Measurements from ENCODE around the gene F12. TPM values are rescaled to one million over a fixed set of nuclear protein-coding genes. Genes with fewer than 3 reads are reported as not detected.
"Not testable (repeated sequence)": the region's sequence is repeated elsewhere in the genome, so short reads cannot be mapped to it uniquely, and the experiment has no call there.

The F12 gene
- total RNA-seq, 2 experiments from 2014 or later: 3.2 to 5.4 TPM

DNA sequence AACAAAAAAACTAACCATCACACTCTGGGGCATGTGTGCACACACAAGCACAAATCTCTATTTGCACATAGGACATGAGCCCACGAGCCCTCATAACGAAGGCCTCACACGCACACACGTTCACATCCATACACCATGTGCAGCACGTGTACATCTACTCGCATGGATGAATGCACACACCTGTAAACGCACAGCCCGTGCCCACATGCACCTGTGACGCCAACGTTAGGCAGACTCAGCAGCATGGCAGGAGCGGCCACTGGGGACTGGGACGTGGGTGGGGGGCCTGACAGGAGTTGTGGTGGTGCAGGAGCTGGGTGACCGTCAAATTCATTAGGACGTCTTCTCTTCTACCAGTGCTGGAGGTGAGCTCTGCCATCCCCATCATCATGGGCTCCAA lies 22.0 kb downstream of the F12 start:
- Mint-ChIP-seq H3K9me3 (no peaks in the 10 kb centered on the region), H3K27me3 (ENCODE audit: low read depth) (no peaks in the 10 kb centered on the region), H3K27ac (no peak overlapping the region), H3K36me3 (ENCODE audit: low read depth) (no peaks in the 10 kb centered on the region), H3K4me1 (ENCODE audit: low read depth) (peaks cover 41% of the 10 kb centered on the region), H3K4me3 (no peak overlapping the region)
- CTCF ChIA-PET: interaction anchor here (1.6 to 4.1 kb wide), 3 partner anchors 9 to 19 kb away, joined by 6 to 25 read pairs (median 6); no protein-coding TSS in a partner anchor
- DNase-seq: no peak
- intact Hi-C loops (cut with micrococcal nuclease): loop anchor here (5.0 kb wide), 1 partner anchor 35 kb away; the partner anchor contains the start of gene LMAN2

DNA sequence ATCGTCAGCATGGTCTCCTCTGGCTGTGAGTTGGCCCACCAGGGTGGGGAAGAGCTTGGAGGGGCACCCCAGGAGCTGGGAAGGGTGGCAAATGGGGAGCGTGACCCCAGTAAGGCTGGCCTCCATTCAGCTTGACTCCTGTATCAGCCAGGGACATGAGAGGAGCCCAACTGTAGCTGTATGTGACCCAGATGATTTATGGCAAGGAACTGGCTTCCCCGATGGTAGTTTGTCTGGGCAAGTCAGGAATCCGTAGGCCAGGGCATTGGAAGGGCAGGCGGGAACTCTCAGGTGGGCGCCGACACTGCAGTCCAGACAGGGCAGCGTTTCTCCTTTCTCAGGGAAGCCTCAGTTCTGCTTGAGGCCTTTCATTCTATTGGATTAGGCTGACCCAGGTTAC lies 22.8 kb downstream of the F12 start:
- no peak for DNase-seq
- no peak overlapping the region for H3K27ac Mint-ChIP-seq
- no peaks in the 10 kb centered on the region for H3K9me3 Mint-ChIP-seq
- peaks cover 48% of the 10 kb centered on the region for H3K4me1 Mint-ChIP-seq (ENCODE audit: low read depth)
- H3K4me3 Mint-ChIP-seq: no peak overlapping the region
- CTCF ChIA-PET: interaction anchor here (1.6 kb wide), 2 partner anchors 14 to 18 kb away, joined by 6 read pairs; no protein-coding TSS in a partner anchor
- H3K36me3 Mint-ChIP-seq (ENCODE audit: low read depth): no peaks in the 10 kb centered on the region
- no peaks in the 10 kb centered on the region for H3K27me3 Mint-ChIP-seq (ENCODE audit: low read depth)
- intact Hi-C loops (cut with micrococcal nuclease): loop anchor here (5.0 kb wide), 1 partner anchor 34 kb away; the partner anchor contains the start of gene LMAN2

DNA sequence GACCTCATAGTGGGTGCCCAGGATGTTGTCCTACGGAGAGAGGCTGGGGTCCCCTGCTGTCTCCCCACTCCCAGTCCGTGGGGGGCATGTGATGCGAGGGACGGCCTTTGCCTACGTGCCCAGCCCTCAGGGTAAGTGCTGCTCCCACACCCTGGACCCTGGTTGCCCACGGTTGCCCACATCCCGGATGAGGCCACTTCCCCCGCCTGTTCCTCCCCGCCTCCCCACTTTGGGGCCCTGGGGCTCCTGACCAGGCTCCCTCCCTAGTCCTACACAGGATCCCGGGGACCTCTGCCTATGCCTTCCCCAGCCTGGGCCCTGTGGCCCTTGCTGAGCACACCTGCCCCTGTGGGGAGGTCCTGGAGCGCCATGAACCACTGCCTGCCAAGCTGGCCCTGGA lies 23.6 kb downstream of the F12 start:
- intact Hi-C loops (cut with micrococcal nuclease): loop anchor here (5.0 kb wide), 1 partner anchor 33 kb away; the partner anchor contains the start of gene LMAN2
- H3K36me3 Mint-ChIP-seq (ENCODE audit: low read depth): no peaks in the 10 kb centered on the region
- H3K27ac Mint-ChIP-seq: no peak overlapping the region
- no peak for DNase-seq
- CTCF ChIA-PET: interaction anchor here (1.3 to 1.6 kb wide), 2 partner anchors 17 to 67 kb away, joined by 3 to 6 read pairs; no protein-coding TSS in a partner anchor
- no peak overlapping the region for H3K4me3 Mint-ChIP-seq
- no peaks in the 10 kb centered on the region for H3K9me3 Mint-ChIP-seq
- H3K27me3 Mint-ChIP-seq (ENCODE audit: low read depth): no peaks in the 10 kb centered on the region
- H3K4me1 Mint-ChIP-seq (ENCODE audit: low read depth): peaks cover 45% of the 10 kb centered on the region

DNA sequence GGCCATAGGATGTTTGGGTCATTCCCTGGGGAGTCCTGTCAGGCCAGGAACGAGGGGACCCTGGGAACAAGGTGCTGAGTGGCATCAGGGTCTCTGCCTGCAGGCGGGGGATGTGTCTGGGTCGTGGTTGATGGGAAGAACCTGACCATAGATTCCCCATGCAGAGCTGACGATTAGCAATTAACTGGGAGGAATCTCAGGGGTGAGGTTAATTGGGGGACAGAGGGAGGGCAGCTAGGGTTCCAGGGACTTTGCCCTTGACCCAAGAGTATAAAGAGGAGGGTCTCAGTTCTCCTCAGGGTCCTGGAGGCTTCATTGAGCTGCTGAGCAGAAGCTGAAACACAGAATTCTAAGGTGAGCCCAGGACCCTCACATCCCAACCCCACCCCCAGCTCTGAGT lies 25.2 kb downstream of the F12 start, which contains the start of gene SLC34A1:
Gene SLC34A1 (plus strand): TSS at position 301 of the 400 bp plus-strand sequence. CDS start 1,308 bp downstream, outside the sequence.
- intact Hi-C loops (cut with micrococcal nuclease): no loop called here
- Mint-ChIP-seq H3K9me3 (no peaks in the 10 kb centered on the region), H3K36me3 (ENCODE audit: low read depth) (no peaks in the 10 kb centered on the region), H3K4me1 (ENCODE audit: low read depth) (peaks cover 39% of the 10 kb centered on the region), H3K27ac (no peak within 1 kb of the TSS), H3K27me3 (ENCODE audit: low read depth) (no peaks in the 10 kb centered on the region), H3K4me3 (no peak within 1 kb of the TSS)
- DNase-seq: no peak
- CTCF ChIA-PET: interaction anchor here (0.7 to 4.1 kb wide), 5 partner anchors 12 to 74 kb away, joined by 3 to 31 read pairs (median 11); no protein-coding TSS in a partner anchor

DNA sequence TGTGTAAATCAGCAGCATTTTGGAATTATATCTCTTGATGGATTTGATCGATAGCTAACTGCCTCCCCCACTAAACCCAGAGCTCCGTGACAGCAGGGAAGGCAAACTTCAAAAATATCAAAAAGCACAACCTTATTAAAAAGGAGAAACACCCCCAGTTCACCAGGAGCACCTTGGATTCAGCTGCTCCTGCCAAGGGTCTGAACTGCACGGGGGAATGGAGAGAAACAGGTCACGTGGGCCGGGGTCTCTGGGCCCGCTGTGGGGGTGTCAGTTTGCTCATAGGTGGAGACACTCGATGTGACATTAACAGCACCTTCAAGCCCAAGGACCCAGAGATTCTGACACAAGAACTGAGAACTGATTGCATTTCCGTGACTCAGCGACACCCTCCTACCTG lies 26.2 kb downstream of the F12 start:
- Mint-ChIP-seq H3K9me3 (no peaks in the 10 kb centered on the region), H3K27me3 (ENCODE audit: low read depth) (no peaks in the 10 kb centered on the region), H3K4me3 (no peak overlapping the region), H3K4me1 (ENCODE audit: low read depth) (peaks cover 37% of the 10 kb centered on the region), H3K36me3 (ENCODE audit: low read depth) (no peaks in the 10 kb centered on the region), H3K27ac (no peak overlapping the region)
- CTCF ChIA-PET: interaction anchor here (1.0 to 4.1 kb wide), 13 partner anchors 8 to 118 kb away, joined by 3 to 31 read pairs (median 5); no protein-coding TSS in a partner anchor
- intact Hi-C loops (cut with micrococcal nuclease): no loop called here
- DNase-seq: no peak

DNA sequence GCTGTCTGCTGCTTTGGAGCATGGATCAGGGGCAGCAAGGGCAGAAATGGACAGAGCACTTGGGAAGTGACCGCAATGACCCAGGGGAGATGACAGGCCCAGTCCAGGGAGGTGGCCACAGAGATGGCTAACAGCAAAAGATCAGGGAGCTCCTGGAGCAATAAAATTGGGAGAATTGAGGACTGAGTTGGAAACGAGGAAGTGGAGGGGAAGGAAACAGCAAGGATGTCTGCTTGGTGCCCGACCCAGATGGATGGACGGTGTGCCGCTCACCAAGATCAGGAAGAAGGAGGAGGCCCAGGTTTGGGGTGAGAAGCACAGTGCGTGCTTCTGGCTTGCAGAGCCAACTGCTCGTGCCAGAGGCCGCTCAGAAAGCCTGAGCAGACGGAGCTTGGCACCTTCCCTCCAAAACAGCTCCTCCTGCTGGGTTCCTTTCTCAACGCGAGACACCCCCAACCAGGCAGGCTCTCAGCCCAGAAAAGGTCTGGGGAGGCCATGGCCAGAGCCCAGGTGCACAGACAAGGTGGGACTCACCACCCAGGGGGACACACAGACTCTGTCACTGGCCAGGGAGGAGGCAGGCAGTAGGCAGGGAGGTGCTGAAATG lies 26.8 kb downstream of the F12 start:
- CTCF ChIA-PET: interaction anchor here (0.6 to 4.1 kb wide), 14 partner anchors 8 to 409 kb away, joined by 3 to 31 read pairs (median 5); no protein-coding TSS in a partner anchor
- no peak overlapping the region for H3K27ac Mint-ChIP-seq

DNA sequence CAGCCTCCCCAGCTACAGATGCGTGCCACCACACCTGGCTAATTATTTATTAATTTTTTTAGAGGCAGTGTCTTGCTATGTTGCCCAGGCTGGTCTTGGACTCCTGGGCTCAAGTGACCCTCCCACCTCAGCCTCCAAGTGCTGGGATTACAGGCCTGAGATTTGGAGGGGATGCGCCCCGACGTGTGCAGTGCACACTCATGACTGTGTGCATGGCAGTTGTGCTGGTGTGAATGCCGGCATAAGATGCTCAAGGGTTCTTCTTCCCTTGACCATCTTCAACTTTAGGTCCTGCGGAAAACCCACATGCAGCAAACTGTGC lies 28.6 kb downstream of the F12 start:
- no peaks in the 10 kb centered on the region for H3K36me3 Mint-ChIP-seq (ENCODE audit: low read depth)
- DNase-seq: no peak
- no peaks in the 10 kb centered on the region for H3K9me3 Mint-ChIP-seq
- intact Hi-C loops (cut with micrococcal nuclease): no loop called here
- no peak overlapping the region for H3K4me3 Mint-ChIP-seq
- no peaks in the 10 kb centered on the region for H3K27me3 Mint-ChIP-seq (ENCODE audit: low read depth)
- CTCF ChIA-PET: interaction anchor here (1.0 to 4.1 kb wide), 2 partner anchors 22 to 30 kb away, joined by 6 to 25 read pairs; no protein-coding TSS in a partner anchor
- H3K4me1 Mint-ChIP-seq (ENCODE audit: low read depth): peaks cover 37% of the 10 kb centered on the region
- H3K27ac Mint-ChIP-seq: no peak overlapping the region

More for the DNA sequence above, 26.8 kb downstream of the F12 start:
- Mint-ChIP-seq H3K4me1 (ENCODE audit: low read depth) (peaks cover 35% of the 10 kb centered on the region), H3K36me3 (ENCODE audit: low read depth) (no peaks in the 10 kb centered on the region), H3K9me3 (no peaks in the 10 kb centered on the region), H3K27me3 (ENCODE audit: low read depth) (no peaks in the 10 kb centered on the region), H3K4me3 (no peak overlapping the region)
- intact Hi-C loops (cut with micrococcal nuclease): loop anchor here (1.0 kb wide), 2 partner anchors 10 to 64 kb away; no protein-coding TSS in a partner anchor
- DNase-seq: peak; percentile 71

DNA sequence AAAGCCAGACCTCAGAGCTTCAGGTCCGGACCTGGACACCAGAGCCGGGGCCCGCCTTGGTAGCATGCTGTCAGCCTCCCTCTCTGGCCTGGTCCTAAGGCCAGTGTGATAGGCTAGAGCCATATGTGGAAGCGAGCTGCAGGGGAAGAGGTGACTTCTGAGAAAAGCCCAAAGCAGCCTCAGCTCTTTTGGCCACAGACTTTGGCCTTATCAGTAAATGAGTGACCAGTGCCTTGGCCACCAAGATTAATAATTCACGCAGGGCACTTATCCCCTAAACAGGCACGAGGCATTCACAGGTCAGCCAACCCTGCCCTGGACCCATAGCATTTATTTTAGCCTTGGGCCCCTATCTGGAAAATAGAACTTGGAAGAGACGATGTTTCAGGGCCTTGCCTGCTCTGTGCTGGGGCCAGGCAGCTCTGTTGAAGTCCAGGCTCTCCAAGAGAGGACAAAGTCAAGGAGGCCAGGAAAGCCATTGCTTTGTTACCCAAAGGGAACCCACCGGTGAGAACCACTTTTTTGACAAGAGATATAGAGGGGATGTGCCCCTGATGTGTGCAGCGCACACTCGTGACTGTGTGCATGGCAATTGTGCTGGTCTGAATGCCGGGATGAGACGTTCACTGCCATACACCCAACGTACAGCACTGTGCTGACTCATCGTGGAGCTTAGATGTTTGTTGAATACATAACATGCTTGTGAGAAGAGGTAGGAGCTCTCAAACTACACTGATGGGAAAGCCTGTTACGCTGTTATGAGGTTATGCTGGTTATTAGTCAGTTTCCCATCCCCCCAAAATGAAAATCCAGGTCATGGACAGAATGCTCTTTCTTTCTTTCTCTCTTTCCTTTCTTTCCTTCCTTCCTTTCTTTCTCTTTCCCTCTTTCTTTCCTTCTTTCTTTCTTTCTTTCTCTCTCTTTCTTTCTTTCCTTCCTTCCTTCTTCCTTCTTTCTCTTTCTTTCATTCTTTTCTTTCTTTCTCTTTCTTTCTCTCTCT lies 30.2 kb downstream of the F12 start:
- Mint-ChIP-seq H3K4me3 (no peak overlapping the region), H3K9me3 (no peaks in the 10 kb centered on the region), H3K4me1 (ENCODE audit: low read depth) (peaks cover 49% of the 10 kb centered on the region), H3K27ac (peak overlapping the region; percentile 78), H3K36me3 (ENCODE audit: low read depth) (no peaks in the 10 kb centered on the region), H3K27me3 (ENCODE audit: low read depth) (no peaks in the 10 kb centered on the region)
- peak; percentile 80 for DNase-seq
- CTCF ChIA-PET: interaction anchor here (0.8 to 2.8 kb wide), 9 partner anchors 9 to 61 kb away, joined by 3 to 25 read pairs (median 4); partner anchors contain the start of gene LMAN2
- intact Hi-C loops (cut with micrococcal nuclease): loop anchor here (1.0 to 2.0 kb wide), 2 partner anchors 10 to 14 kb away; no protein-coding TSS in a partner anchor

DNA sequence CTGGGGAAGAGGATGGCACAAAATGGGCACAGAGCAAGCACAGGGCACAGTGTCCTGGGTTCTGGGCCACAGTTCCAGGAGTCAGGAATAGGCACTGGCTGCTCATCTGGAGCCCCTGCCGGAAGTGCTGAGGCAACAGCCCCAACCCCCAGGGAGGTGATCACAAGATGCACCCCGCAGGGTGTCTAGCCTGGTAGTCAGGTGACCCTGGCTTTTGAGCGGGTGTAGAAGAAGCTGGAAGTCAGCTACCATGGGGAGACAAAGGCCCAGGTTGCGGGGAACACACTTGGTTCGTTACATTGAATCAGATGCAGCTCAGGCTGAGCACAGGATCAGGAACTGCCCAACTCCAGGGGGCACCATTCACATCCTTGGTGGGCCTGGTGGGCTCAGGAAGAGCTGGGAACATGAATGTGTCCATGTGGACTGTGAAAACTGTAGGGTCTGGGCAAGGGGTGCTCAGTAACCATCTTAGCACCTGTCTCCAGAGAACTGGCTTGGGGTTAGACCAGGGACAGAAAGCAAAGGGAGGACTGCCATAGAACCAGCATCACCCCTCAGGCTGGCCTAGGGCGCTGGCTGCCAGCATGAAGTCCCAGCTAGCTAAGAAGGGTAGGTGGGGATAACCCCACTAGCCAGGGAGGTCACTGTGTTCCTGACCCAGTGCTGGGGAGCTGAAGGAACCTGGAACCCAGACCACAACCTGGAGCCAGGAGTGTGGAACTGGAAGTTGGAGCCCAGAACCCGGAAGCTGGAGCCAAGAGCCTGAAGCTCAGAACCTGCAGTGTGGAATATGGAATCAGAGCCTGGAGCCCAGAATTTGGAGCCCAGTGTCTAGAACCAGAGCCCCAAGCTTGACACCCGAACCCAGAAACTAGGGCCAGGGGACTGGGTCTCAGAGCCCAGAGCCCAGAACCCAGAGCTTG lies 31.2 kb downstream of the F12 start:
- H3K27me3 Mint-ChIP-seq (ENCODE audit: low read depth): no peaks in the 10 kb centered on the region
- H3K27ac Mint-ChIP-seq: no peak overlapping the region
- no peaks in the 10 kb centered on the region for H3K9me3 Mint-ChIP-seq
- peaks cover 59% of the 10 kb centered on the region for H3K4me1 Mint-ChIP-seq (ENCODE audit: low read depth)
- H3K4me3 Mint-ChIP-seq: no peak overlapping the region
- peaks cover 3% of the 10 kb centered on the region for H3K36me3 Mint-ChIP-seq (ENCODE audit: low read depth)
- intact Hi-C loops (cut with micrococcal nuclease): loop anchor here (2.0 kb wide), 1 partner anchor 13 kb away; no protein-coding TSS in a partner anchor
- CTCF ChIA-PET: interaction anchor here (0.9 to 2.8 kb wide), 8 partner anchors 8 to 69 kb away, joined by 3 to 25 read pairs (median 6); partner anchors contain the start of gene PRR7
- no peak for DNase-seq

DNA sequence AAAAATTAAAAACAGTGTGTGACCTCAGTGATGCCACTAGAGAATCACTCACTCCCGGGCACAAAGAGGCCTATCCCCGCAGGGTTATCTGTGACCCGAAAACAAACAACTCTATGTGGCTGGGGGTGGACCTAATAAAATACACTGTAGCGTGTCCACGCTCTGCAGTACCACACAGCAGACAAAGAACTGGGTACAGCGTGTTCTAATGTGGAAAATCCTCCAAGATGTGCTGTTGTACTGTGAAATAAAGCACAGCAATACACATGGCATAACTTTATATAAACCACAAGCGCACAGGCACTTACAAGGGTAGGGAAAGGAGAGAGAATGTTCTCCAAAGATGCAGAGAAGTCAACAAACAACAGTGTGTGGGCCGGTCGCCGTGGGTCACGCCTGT lies 33.3 kb downstream of the F12 start:
- CTCF ChIA-PET: interaction anchor here (0.6 to 1.4 kb wide), 2 partner anchors 14 to 320 kb away, joined by 5 to 8 read pairs; no protein-coding TSS in a partner anchor

DNA sequence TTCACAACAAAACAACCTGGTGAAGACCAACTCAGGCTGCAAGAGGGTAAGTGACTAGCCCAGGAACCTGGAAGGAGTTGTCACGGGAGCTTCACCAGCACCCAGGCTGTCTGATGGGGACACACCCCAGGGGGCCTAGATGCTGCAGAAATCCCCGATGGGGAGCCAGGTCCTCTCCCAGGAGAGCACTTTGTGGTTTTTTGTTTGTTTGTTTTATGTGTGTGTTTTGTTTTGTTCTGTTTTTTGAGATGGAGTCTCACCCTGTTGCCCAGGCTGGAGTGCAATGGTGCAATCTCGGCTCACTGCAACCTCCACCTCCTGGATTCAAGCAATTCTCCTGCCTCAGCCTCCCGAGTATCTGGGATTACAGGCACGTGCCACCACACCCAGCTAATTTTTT lies 33.8 kb downstream of the F12 start:
- peaks cover 11% of the 10 kb centered on the region for H3K36me3 Mint-ChIP-seq (ENCODE audit: low read depth)
- H3K27ac Mint-ChIP-seq; H3K27me3 Mint-ChIP-seq (ENCODE audit: low read depth); intact Hi-C loops (cut with micrococcal nuclease); H3K9me3 Mint-ChIP-seq; H3K4me3 Mint-ChIP-seq; DNase-seq: not testable (repeated sequence)
- CTCF ChIA-PET: interaction anchor here (0.9 to 1.5 kb wide), 3 partner anchors 10 to 27 kb away, joined by 3 to 5 read pairs (median 3); no protein-coding TSS in a partner anchor
- peaks cover 61% of the 10 kb centered on the region for H3K4me1 Mint-ChIP-seq (ENCODE audit: low read depth)

More for the DNA sequence above, 33.3 kb downstream of the F12 start:
- Mint-ChIP-seq H3K36me3 (ENCODE audit: low read depth) (peaks cover 11% of the 10 kb centered on the region), H3K4me1 (ENCODE audit: low read depth) (peaks cover 62% of the 10 kb centered on the region), H3K9me3 (no peaks in the 10 kb centered on the region), H3K27me3 (ENCODE audit: low read depth) (no peaks in the 10 kb centered on the region), H3K4me3 (no peak overlapping the region), H3K27ac (peak overlapping the region; percentile 69)
- intact Hi-C loops (cut with micrococcal nuclease): no loop called here
- no peak for DNase-seq
